HFFc6 (cell line): ENCODE measurements around the gene CAPZA1. TPM values are rescaled to one million over a fixed set of nuclear protein-coding genes. Genes with fewer than 3 reads are reported as not detected.

Experiments used
- DNase-seq: peaks from one replicate; pipeline ENCODE4 v3.0.0-alpha.2; 2018
- H3K27ac Mint-ChIP-seq: 2 replicates; pipeline ENCODE4 v1.8.0; 2020; ENCODE audit warnings: mild to moderate bottlenecking, mixed read lengths
- H3K27me3 Mint-ChIP-seq: 2 replicates; pipeline ENCODE4 v1.8.0; 2021; ENCODE audit warnings: mild to moderate bottlenecking, moderate library complexity, mixed read lengths; ENCODE audit not compliant: insufficient read depth
- H3K36me3 Mint-ChIP-seq: 2 replicates; pipeline ENCODE4 v1.8.0; 2021; ENCODE audit warnings: low read depth, mixed read lengths
- H3K4me1 Mint-ChIP-seq: 2 replicates; pipeline ENCODE4 v1.8.0; 2020; ENCODE audit warnings: low read depth, mixed read lengths
- H3K4me3 Mint-ChIP-seq: 2 replicates; pipeline ENCODE4 v1.8.0; 2020; ENCODE audit warnings: mild to moderate bottlenecking, moderate library complexity, mixed read lengths
- H3K9me3 Mint-ChIP-seq: 2 replicates; pipeline ENCODE4 v1.8.0; 2020; ENCODE audit warnings: mild to moderate bottlenecking, mixed read lengths
- total RNA-seq, 6 experiments: library from RNA; stranded (reverse); fragmentation: NEBNext Ultra II Directional; extraction: Animal tissue kit (Norgen Biotek cat#: 25700); gene quantifications; 2 replicates in 1 of 6; 3 replicates in 5 of 6; pipeline ENCODE4 v1.2.3, GENCODE V29; 2021
- TF ChIP-seq, protein P1 (sequence below): fragments of 200-600 bp; sonication (generic); IDR thresholded peaks from 2 replicates; pipeline ENCODE4 v1.5.0; 2021; ENCODE audit warnings: antibody characterized with exemption, mild to moderate bottlenecking

The CAPZA1 gene
- total RNA-seq, 6 experiments from 2014 or later = 230 to 293 (median 265) TPM

DNA sequence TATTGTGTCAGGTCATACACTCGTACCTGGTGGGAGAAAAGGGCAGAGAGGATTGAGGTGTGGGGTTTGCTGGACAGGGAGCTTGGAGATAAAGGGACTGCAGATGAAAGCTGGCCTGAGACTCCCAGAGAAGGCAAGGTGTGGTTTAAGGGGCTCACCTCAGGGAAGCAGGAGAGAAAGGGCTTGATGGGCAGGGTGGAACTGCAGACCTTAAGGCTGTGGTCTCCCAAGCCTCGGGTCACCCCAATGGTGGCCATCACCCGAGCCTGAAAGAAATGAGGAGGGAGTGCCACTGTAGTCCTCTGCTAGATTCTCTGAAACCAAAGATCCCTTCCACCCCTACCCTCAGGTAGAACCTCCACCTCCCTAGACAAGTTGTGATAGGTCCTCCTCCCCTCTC, 91.0 kb downstream of the CAPZA1 start:
- TF ChIP-seq, protein P1, sequence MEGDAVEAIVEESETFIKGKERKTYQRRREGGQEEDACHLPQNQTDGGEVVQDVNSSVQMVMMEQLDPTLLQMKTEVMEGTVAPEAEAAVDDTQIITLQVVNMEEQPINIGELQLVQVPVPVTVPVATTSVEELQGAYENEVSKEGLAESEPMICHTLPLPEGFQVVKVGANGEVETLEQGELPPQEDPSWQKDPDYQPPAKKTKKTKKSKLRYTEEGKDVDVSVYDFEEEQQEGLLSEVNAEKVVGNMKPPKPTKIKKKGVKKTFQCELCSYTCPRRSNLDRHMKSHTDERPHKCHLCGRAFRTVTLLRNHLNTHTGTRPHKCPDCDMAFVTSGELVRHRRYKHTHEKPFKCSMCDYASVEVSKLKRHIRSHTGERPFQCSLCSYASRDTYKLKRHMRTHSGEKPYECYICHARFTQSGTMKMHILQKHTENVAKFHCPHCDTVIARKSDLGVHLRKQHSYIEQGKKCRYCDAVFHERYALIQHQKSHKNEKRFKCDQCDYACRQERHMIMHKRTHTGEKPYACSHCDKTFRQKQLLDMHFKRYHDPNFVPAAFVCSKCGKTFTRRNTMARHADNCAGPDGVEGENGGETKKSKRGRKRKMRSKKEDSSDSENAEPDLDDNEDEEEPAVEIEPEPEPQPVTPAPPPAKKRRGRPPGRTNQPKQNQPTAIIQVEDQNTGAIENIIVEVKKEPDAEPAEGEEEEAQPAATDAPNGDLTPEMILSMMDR = no peak

DNA sequence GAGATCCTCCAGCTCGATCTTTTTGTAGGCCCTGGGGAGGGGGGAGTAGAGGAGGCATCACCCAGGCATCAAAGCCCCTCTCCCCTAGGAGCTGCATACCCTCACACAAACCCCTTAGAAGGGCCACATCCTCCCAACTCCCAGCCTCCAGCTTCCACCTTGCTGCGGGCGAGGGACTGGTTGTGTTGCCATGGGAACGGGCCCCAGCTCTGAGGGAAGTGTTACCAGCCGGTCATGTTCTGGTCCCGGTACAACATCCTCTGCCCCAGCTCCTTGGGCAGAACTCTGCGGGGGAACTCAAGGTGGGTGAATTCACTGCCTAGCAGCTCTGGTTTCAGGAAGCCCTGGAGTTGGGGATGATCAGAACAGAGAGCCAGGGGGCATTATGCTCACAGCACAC, 91.4 kb downstream of the CAPZA1 start:
- no peak overlapping the region for H3K27ac Mint-ChIP-seq
- DNase-seq = no peak
- H3K36me3 Mint-ChIP-seq = no peaks in the 10 kb centered on the region
- no peak overlapping the region for H3K4me3 Mint-ChIP-seq
- no peaks in the 10 kb centered on the region for H3K9me3 Mint-ChIP-seq
- H3K27me3 Mint-ChIP-seq = no peaks in the 10 kb centered on the region; the same call in none of the 2 replicates
- H3K4me1 Mint-ChIP-seq = peaks cover 22% of the 10 kb centered on the region
- TF ChIP-seq, protein P1 = no peak

More for the DNA sequence above, 91.0 kb downstream of the CAPZA1 start:
- Mint-ChIP-seq H3K27ac (no peak overlapping the region), H3K9me3 (no peaks in the 10 kb centered on the region), H3K27me3 (peaks cover under 1% of the 10 kb centered on the region), H3K4me1 (peaks cover 19% of the 10 kb centered on the region), H3K4me3 (no peak overlapping the region), H3K36me3 (no peaks in the 10 kb centered on the region)
- no peak for DNase-seq

DNA sequence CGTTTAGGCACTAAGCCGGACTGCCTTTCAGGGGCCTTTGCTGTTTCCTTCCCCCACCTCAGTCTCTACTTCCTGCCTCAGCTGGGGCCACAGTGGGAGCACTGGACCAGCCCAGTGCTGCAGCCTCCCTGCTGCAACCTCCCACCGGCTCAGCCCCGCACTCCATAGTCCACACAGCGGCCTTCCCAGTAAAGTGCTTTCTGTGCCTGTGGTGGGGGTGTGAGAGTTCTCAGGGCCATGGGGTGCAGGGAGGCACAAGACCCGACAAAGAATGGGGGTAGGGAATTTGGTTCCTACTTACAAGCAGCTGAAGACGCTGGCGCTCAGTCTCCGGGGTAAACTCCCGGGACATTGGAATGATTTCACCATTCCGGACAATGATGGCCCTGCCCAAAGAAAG, 92.0 kb downstream of the CAPZA1 start:
- TF ChIP-seq, protein P1 = no peak
- no peak overlapping the region for H3K27ac Mint-ChIP-seq
- no peaks in the 10 kb centered on the region for H3K36me3 Mint-ChIP-seq
- H3K27me3 Mint-ChIP-seq = no peaks in the 10 kb centered on the region; the same call in none of the 2 replicates
- DNase-seq = no peak
- no peak overlapping the region for H3K4me3 Mint-ChIP-seq
- H3K4me1 Mint-ChIP-seq = peaks cover 29% of the 10 kb centered on the region
- no peaks in the 10 kb centered on the region for H3K9me3 Mint-ChIP-seq

DNA sequence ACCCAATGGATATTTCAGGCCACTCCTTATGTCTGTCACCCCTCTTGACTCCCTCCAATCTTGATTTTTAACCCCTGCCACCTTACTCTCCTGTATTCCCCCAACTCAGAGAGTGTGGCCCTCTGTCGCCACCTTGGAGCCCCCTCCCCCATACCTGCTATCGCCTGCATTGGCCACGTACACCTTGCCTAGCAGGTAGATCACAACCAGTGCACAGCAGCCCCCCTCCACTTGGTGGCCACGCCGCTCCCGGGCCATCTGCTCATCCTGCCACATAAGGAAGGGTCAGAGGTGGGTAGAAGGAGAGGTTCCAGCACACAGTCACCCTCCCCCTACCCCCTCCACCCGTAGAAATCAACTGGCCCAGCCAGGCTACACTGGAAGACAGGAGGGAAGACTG, 92.6 kb downstream of the CAPZA1 start:
- DNase-seq = no peak
- H3K4me3 Mint-ChIP-seq = no peak overlapping the region
- TF ChIP-seq, protein P1 = no peak
- H3K27me3 Mint-ChIP-seq = no peaks in the 10 kb centered on the region; the same call in none of the 2 replicates
- H3K27ac Mint-ChIP-seq = no peak overlapping the region
- H3K9me3 Mint-ChIP-seq = no peaks in the 10 kb centered on the region
- peaks cover 32% of the 10 kb centered on the region for H3K4me1 Mint-ChIP-seq
- no peaks in the 10 kb centered on the region for H3K36me3 Mint-ChIP-seq

DNA sequence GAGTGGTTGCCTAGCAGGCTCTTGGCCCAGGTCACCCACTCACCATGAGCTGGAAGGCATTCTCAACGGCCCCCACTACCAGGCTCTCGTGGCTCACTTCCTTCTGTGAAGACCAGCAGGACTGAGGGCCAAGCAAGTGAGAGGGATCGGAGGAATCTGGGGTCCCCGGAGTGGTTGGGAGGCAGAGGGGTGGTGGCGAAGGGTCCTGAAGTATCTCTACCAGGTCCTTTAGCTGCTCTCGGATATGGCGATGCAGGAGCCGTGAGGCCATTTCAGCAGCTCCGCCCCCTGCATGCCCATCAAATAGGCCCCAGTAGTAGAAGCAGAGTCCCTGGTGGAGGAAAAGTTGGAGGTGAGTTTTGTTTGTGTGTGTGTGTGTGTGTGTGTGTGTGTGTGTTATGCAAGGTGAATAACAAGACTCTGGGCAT, 93.1 kb downstream of the CAPZA1 start:
- no peaks in the 10 kb centered on the region; the same call in none of the 2 replicates for H3K27me3 Mint-ChIP-seq
- H3K4me3 Mint-ChIP-seq = no peak overlapping the region
- H3K27ac Mint-ChIP-seq = no peak overlapping the region

More for the DNA sequence above, 93.1 kb downstream of the CAPZA1 start:
- peaks cover 28% of the 10 kb centered on the region for H3K4me1 Mint-ChIP-seq
- H3K36me3 Mint-ChIP-seq = no peaks in the 10 kb centered on the region
- TF ChIP-seq, protein P1 = no peak
- DNase-seq = no peak
- no peaks in the 10 kb centered on the region for H3K9me3 Mint-ChIP-seq
